ENCODE measurements around the gene SECISBP2L. TPM values are rescaled to one million over a fixed set of nuclear protein-coding genes. Genes with fewer than 3 reads are reported as not detected.

SECISBP2L gene
- total and polyA plus RNA-seq, 2 experiments from 2014 or later = 18.4 to 41.7 TPM

DNA sequence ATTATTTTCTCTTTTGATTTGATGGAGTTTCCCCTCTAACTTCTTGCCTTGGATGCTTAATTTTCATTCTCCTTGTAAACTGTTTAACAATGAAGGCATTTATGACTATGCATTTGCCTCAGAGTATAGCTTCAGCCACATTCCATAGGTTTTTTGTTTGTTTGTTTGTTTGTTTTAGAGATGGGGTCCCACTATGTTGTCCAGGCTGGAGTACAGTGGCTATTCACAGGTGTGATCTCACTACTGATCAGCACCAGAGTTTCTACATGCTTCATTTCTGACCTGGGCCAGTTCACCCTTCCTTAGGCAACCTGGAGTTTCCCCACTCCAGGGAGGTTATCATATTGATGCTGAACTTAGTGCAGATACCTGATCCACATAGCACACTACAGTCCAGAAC is 4.1 kb downstream of the SECISBP2L start:
- no peaks in the 10 kb centered on the region for H3K36me3 ChIP-seq (replicated peaks; ENCODE audit: insufficient read depth, low read depth)
- no peak overlapping the region for H3K27ac ChIP-seq
- no peak overlapping the region for H3K4me2 ChIP-seq
- H4K20me1 ChIP-seq (ENCODE audit: insufficient read depth, poor library complexity, severe bottlenecking) = peaks cover 49% of the 10 kb centered on the region
- no peak overlapping the region for H2AFZ ChIP-seq
- DNase-seq (ENCODE audit: low spot score) = no peak
- no peaks in the 10 kb centered on the region for H3K9me2 ChIP-seq (replicated peaks; ENCODE audit: insufficient read depth)
- peaks cover 88% of the 10 kb centered on the region for H3K79me2 ChIP-seq
- H3K9me3 ChIP-seq (ENCODE audit: low read depth) = no peaks in the 10 kb centered on the region
- no peak overlapping the region for H3K4me3 ChIP-seq
- H3K4me1 ChIP-seq (ENCODE audit: insufficient read depth) = peaks cover 19% of the 10 kb centered on the region
- TF ChIP-seq EZH2phosphoT487 (IDR thresholded peaks at IDR 0.05; ENCODE audit: low read depth, severe bottlenecking, unreplicated experiment) (no peak), EZH2 (IDR thresholded peaks at IDR 0.05; ENCODE audit: borderline replicate concordance) (no peak)
- TF ChIP-seq, protein P1, sequence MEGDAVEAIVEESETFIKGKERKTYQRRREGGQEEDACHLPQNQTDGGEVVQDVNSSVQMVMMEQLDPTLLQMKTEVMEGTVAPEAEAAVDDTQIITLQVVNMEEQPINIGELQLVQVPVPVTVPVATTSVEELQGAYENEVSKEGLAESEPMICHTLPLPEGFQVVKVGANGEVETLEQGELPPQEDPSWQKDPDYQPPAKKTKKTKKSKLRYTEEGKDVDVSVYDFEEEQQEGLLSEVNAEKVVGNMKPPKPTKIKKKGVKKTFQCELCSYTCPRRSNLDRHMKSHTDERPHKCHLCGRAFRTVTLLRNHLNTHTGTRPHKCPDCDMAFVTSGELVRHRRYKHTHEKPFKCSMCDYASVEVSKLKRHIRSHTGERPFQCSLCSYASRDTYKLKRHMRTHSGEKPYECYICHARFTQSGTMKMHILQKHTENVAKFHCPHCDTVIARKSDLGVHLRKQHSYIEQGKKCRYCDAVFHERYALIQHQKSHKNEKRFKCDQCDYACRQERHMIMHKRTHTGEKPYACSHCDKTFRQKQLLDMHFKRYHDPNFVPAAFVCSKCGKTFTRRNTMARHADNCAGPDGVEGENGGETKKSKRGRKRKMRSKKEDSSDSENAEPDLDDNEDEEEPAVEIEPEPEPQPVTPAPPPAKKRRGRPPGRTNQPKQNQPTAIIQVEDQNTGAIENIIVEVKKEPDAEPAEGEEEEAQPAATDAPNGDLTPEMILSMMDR (IDR thresholded peaks at IDR 0.05; ENCODE audit: poor library complexity) = no peak
- H3K27me3 ChIP-seq = no peaks in the 10 kb centered on the region

- H3K36me3 ChIP-seq (replicated peaks; ENCODE audit: insufficient read depth, low read depth) = no peaks in the 10 kb centered on the region
- no peak overlapping the region for H3K4me3 ChIP-seq
- no peaks in the 10 kb centered on the region for H3K9me2 ChIP-seq (replicated peaks; ENCODE audit: insufficient read depth)
- no peaks in the 10 kb centered on the region for H3K27me3 ChIP-seq
- DNase-seq (ENCODE audit: low spot score) = no peak
- no peak for TF ChIP-seq EZH2phosphoT487 (IDR thresholded peaks at IDR 0.05; ENCODE audit: low read depth, severe bottlenecking, unreplicated experiment)
- TF ChIP-seq, protein P1 (IDR thresholded peaks at IDR 0.05; ENCODE audit: poor library complexity) = no peak
- TF ChIP-seq EZH2 (IDR thresholded peaks at IDR 0.05; ENCODE audit: borderline replicate concordance) = no peak
- peaks cover 95% of the 10 kb centered on the region for H3K79me2 ChIP-seq
- H3K27ac ChIP-seq = no peak overlapping the region
- WGBS (ENCODE audit: low lambda C conversion rate, missing lambda C conversion rate) = 74% methylated on average over 5 of the region's 5 CpGs
- peaks cover 21% of the 10 kb centered on the region for H3K4me1 ChIP-seq (ENCODE audit: insufficient read depth)
- peak overlapping the region; percentile 3 for H3K4me2 ChIP-seq
- peaks cover 51% of the 10 kb centered on the region for H4K20me1 ChIP-seq (ENCODE audit: insufficient read depth, poor library complexity, severe bottlenecking)
- no peak overlapping the region for H2AFZ ChIP-seq
- no peaks in the 10 kb centered on the region for H3K9me3 ChIP-seq (ENCODE audit: low read depth)
Observed at GRCh38 chr15:49041426-49041825, 4.8 kb downstream of the SECISBP2L start.

GRCh38 chr15:49040151-49040550 is 6.1 kb downstream of the SECISBP2L start:
- no peak overlapping the region for H3K4me3 ChIP-seq
- no peaks in the 10 kb centered on the region for H3K27me3 ChIP-seq
- peaks cover 51% of the 10 kb centered on the region for H4K20me1 ChIP-seq (ENCODE audit: insufficient read depth, poor library complexity, severe bottlenecking)
- H3K4me1 ChIP-seq (ENCODE audit: insufficient read depth) = peaks cover 25% of the 10 kb centered on the region
- H3K36me3 ChIP-seq (replicated peaks; ENCODE audit: insufficient read depth, low read depth) = no peaks in the 10 kb centered on the region
- H3K9me3 ChIP-seq (ENCODE audit: low read depth) = no peaks in the 10 kb centered on the region
- TF ChIP-seq EZH2phosphoT487 (IDR thresholded peaks at IDR 0.05; ENCODE audit: low read depth, severe bottlenecking, unreplicated experiment) (no peak), EZH2 (IDR thresholded peaks at IDR 0.05; ENCODE audit: borderline replicate concordance) (no peak)
- TF ChIP-seq, protein P1 (IDR thresholded peaks at IDR 0.05; ENCODE audit: poor library complexity) = no peak
- no peak overlapping the region for H3K4me2 ChIP-seq
- no peaks in the 10 kb centered on the region for H3K9me2 ChIP-seq (replicated peaks; ENCODE audit: insufficient read depth)
- peaks cover 95% of the 10 kb centered on the region for H3K79me2 ChIP-seq
- H3K27ac ChIP-seq = no peak overlapping the region
- DNase-seq (ENCODE audit: low spot score) = no peak
- H2AFZ ChIP-seq = no peak overlapping the region

DNA sequence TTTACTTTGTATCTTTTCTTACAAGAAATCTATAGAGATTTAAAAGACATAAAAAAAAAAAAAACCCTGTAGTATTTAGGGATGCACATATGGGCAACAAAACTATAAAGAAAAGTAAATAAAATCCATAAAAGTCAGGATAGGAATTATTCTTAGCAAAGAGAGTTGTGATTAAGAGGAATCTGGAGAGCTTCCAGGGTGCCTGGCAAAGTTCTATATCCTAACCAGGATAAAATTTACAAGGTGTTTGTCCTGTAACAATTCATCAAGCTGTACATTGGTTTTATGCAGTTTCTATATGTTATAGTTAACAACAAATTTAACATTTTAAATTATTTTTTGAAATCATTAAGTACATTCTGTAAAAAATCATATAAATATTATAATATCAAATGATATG is 7.9 kb downstream of the SECISBP2L start:
- no peak overlapping the region for H3K4me3 ChIP-seq
- peaks cover 13% of the 10 kb centered on the region for H3K4me1 ChIP-seq (ENCODE audit: insufficient read depth)
- DNase-seq (ENCODE audit: low spot score) = no peak
- H3K36me3 ChIP-seq (replicated peaks; ENCODE audit: insufficient read depth, low read depth) = no peaks in the 10 kb centered on the region
- H3K9me2 ChIP-seq (replicated peaks; ENCODE audit: insufficient read depth) = no peaks in the 10 kb centered on the region
- peaks cover 37% of the 10 kb centered on the region for H4K20me1 ChIP-seq (ENCODE audit: insufficient read depth, poor library complexity, severe bottlenecking)
- H3K27ac ChIP-seq = no peak overlapping the region
- H3K4me2 ChIP-seq = no peak overlapping the region
- no peaks in the 10 kb centered on the region for H3K9me3 ChIP-seq (ENCODE audit: low read depth)
- peaks cover 93% of the 10 kb centered on the region for H3K79me2 ChIP-seq
- no peaks in the 10 kb centered on the region for H3K27me3 ChIP-seq
- H2AFZ ChIP-seq = no peak overlapping the region
- no peak for TF ChIP-seq EZH2 (IDR thresholded peaks at IDR 0.05; ENCODE audit: borderline replicate concordance)
- TF ChIP-seq EZH2phosphoT487 (IDR thresholded peaks at IDR 0.05; ENCODE audit: low read depth, severe bottlenecking, unreplicated experiment) = no peak
- TF ChIP-seq, protein P1 (IDR thresholded peaks at IDR 0.05; ENCODE audit: poor library complexity) = no peak

Data from hepatocyte (in vitro differentiated cells).